Activated CD4-positive, CD25-positive, alpha-beta regulatory T cell (primary cell): ENCODE results near the gene PAM.

Source experiments
- DNase-seq, 4 experiments: peaks; one replicate each; lab custom pipeline; 2025; lab: John Stamatoyannopoulos, UW

The PAM gene

GRCh38 chr5:102754767-102755431 lies at the start of gene PAM:
TSS of gene PAM (plus strand) at chr5:102755305. CDS start at chr5:102866196, 110,891 bp downstream.
- DNase-seq = peak; percentile 33 to 52 (median 38)

DNA sequence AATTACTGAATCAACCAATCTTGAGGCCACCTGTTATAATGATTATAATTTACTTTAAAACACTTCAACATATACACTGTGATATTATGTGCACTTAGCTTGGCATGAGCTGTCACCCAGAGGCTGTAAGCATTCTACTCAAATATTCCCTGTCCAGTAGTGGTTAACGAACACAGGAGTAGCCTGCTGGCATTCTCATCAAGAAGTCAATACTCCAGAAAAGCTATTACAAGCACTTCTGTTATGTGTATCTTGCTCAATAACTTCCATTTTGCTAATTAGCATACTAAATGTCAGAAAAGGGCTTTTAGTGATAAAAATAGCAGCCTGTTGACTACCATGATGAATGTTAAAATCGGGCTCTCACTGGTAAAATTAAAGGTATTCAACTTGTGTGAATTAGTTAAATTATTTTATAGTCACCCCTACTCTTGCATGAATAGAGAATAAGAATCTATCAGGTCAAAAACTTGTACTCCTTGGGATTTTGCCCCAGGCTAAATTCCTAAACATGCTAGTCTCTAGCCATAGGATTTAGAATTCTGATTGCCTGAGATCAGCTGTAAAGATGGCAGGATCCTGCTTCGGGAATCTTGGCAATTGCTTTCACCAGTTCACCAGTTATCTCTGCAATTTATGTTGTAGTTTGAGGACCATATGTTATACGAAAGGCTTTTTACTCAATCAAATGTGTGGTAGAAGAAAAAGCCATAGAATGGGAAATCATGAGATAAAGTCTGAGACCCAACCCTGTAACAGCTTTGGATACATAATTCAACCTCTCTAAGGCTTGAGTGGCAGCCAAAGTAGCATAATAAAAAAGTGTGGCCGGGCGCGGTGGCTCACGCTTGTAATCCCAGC lies 43.4 kb upstream of the PAM start:
- DNase-seq = no peak

- DNase-seq = no peak
These were observed 41.8 kb upstream of the PAM start for GRCh38 chr5:102713278-102713677.

GRCh38 chr5:102713682-102714231 lies 41.3 kb upstream of the PAM start:
- no peak for DNase-seq

GRCh38 chr5:102715082-102715807 lies 39.9 kb upstream of the PAM start:
- DNase-seq = no peak

GRCh38 chr5:102716017-102716416 lies 39.1 kb upstream of the PAM start:
- DNase-seq = no peak

GRCh38 chr5:102718819-102719218 lies 36.3 kb upstream of the PAM start:
- DNase-seq = no peak

- DNase-seq = no peak
These were observed 35.2 kb upstream of the PAM start for GRCh38 chr5:102719886-102720285.

DNA sequence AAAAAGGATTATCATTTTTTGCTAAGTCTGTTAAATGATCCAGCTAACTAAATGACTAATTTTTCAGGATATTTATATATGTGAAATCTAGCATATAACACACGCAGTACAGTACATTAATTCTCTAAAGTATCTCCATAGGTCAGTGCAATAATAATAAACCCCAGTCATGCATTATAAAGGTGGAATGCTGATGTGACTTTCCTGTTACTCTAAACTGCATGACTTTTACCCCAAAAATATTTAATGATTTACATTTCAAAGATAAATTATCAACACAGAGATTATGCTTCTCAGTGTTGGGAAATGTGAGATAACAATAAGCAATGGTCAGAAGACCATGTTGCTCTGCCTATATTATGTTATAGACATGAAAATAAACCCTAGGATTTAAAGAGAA lies 34.1 kb upstream of the PAM start:
- DNase-seq = no peak

DNA sequence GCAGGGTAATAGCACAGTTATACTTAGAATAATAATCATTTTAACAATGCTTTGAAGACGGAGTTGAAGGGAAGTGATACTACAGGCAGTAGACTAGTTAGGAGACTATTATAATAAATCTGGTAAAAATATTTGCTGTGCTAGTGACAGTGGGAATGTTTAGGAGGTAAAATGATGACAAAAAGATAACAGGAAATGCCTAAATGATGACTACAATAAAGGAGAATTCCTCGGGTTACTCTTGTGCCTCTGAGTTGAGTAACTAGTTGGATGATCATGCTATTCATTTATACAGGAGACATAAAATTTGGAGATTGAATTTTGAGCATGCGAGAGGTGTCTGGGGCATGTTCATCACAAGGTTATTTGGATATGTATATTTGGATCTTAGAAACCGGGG lies 32.2 kb upstream of the PAM start:
- DNase-seq = no peak

- DNase-seq = no peak
These were observed 23.4 kb upstream of the PAM start for GRCh38 chr5:102731693-102732092.

- DNase-seq = no peak
These were observed 21.6 kb upstream of the PAM start for GRCh38 chr5:102733534-102733933.

DNA sequence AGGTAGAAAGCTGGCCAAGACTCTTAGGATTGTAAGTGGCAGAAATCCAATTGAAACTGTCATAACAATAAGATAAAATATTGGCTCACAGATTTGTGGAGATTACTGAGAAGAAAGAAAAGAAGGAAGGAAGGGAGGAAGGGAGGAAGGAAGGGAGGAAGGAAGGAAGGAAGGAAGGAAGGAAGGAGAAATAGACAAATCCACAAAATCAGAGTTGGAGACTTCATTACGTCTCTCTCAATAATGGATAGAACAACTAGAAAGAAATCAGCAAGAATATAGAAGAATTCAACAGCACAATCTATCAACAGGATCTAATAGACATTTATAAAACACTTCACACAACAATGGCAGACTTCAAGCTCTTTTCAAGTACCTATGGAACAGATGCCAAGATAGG lies 17.9 kb upstream of the PAM start:
- DNase-seq = no peak

DNA sequence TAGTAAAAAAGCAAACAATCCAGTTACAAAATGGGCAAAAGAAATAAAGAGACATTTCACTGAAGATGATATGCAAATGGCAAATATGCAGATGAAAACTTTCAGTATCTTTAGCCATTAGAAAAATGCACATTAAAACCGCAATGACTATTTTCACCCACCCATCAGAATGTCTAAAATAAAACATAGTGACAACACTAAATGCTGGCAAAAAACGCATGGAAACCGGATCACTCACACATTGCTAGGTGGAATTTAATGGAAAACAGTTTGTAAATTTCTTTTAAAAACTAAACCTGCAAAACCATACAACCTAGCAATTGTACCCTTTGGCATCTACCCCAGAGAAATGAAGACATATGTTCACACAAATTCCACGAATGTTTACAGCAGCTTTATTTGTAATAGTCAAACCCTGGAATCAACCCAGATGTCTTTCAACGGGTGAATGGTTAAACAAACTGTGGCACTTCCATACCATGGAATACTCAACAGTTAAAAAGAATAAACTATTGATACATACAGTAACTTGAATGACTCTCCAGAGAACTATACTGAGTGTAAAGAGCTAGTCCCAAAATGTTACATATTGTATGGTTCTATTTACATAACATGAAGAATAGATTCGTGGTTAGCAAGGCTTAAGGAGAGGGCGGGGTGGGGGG lies 17.2 kb upstream of the PAM start:
- DNase-seq = no peak

- DNase-seq = no peak
These were observed 14.6 kb upstream of the PAM start for GRCh38 chr5:102740515-102740914.

GRCh38 chr5:102742215-102742614 lies 12.9 kb upstream of the PAM start:
- no peak for DNase-seq

DNA sequence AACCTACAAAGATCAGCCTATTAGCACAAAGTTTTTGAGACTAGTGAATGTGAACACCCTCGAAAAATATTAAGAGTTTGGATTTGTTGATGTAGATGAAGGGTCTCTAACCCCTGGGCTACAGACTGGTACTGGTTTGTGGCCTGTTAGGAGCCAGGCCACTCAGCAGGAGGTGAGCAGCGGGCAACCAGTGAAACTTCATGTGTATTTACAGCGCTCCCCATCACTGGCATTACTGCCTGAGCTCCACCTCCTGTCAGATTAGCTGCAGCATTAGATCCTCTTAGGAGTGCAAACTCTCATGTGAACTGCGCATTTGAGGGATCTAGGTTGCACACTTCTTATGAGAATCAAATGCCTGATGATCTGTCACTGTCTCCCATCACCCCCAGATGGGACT lies 11.2 kb upstream of the PAM start:
- DNase-seq = no peak

DNA sequence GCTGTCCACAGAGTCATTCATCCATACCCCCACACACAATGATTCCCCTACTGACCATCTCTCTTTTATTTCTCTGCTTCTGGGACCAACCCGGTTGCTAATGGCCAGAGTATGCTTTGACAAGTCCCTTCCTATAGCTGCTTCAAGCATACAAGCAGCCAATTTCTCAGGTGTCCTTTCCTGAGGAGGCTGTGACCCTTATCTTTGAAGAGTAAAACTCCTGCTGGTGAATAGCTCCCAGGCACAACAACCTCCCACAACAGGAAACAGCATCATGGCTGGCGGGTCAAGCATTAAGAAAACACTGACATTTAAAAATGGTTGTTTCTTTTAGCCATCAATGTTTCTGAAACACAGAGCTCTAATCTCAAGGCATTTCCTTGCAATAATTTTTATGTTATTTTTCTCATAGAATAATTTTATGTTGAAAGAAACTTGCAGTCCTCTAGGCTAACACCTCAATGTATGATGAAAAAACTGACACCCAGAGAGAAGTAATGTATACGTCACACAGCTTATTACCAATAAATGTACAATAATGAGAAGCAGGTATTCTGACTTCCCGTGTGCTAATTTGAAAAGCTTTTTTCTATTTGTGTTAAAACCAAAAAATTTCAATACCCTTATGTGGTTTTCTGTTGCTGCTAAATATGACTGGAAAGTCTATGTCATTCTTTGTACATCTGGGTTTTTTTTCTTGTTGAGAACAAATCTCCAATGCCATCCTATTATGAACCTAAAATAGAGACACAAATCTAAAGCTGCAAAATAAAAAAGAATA lies 7.5 kb upstream of the PAM start:
- DNase-seq = no peak

DNA sequence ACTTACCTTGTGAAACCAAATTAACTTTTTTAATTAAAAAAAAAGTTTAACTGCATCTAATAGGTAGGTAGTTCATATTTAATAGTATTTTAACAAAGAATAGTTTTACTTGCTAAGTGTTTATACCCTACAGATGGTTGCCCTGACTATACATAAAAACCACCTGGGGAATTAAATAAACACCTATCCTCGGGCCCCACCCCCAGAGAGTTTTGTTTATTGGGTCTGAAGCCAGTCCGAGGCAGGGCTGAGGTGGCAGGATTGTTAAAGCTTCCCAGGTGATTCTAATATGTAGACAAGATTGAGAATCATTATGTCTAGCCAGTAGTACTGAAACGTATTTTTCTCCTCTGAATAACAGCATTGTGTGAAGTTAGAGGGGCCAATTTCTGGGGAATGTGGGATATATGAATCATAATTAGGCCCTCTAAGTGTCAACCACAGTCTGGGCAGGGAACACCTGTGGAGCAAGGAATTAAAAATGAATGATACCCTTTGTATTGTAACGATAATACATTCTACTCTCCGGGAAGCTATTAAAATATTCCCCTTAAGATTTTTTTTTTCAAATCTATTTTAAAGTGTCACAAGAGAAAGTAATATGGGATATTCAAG lies 5.6 kb upstream of the PAM start:
- DNase-seq = no peak

DNA sequence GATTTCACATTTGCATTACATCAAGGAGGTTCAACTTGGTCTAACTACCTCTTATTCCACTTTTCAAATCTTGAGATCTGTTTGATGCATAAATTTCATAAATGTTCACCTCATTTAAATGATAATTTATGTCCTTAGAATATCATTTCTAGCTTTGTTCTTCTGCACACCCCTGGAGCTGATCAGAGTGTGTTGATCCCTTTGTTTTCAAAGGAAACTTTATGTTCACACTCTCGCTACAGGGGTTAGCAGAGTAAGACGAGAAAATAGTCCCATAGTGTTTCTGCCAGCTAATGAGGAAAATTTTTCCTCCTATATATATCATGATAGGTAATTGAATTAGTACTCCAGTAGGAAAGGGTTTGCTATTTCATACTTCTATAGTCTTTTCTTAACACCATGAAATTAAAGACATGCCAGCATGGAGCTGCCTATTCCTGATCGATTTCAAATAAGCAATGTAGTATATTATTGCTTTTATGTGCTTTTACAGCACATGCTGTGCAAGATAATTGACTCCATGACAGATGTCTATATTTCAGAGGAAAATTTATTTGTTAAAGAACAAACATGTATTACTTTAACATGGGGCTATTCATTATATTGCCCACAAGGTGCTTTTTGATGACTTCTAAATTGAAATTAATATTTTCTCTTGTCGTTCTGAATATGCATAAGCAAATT lies 4.8 kb upstream of the PAM start:
- DNase-seq = no peak
